HUES6 (cell line): ENCODE data around the gene USP47.

ENCODE experiments used
- H3K27ac ChIP-seq: 2 replicates; pipeline ENCODE4 v1.7.0; 2013; ENCODE audit warnings: low read depth, mild to moderate bottlenecking, low read length, inconsistent platforms
- H3K27me3 ChIP-seq: 2 replicates; pipeline ENCODE4 v1.6.1; 2013; ENCODE audit warnings: low read length; ENCODE audit not compliant: control insufficient read depth, insufficient read depth
- H3K36me3 ChIP-seq: 2 replicates; pipeline ENCODE4 v1.6.1; 2013; ENCODE audit warnings: low read length; ENCODE audit not compliant: control insufficient read depth, insufficient read depth
- H3K4me1 ChIP-seq: 2 replicates; pipeline ENCODE4 v1.6.1; 2013; ENCODE audit warnings: low read length; ENCODE audit not compliant: control insufficient read depth, insufficient read depth
- H3K4me3 ChIP-seq: 2 replicates; pipeline ENCODE4 v1.5.1; 2013; ENCODE audit warnings: low read depth, low read length
- H3K9ac ChIP-seq: one replicate; pipeline ENCODE4 v1.6.1; 2013; ENCODE audit warnings: mild to moderate bottlenecking, low read length
- H3K9me3 ChIP-seq: 2 replicates; pipeline ENCODE4 v1.6.1; 2013; ENCODE audit warnings: low read depth, low read length; ENCODE audit not compliant: control insufficient read depth, insufficient read depth

Gene USP47

GRCh38 chr11:12005061-12005460 is 163.3 kb downstream of the USP47 start:
- Histone ChIP-seq H3K4me3 (no peak overlapping the region), H3K9ac (no peak overlapping the region), H3K9me3 (no peaks in the 10 kb centered on the region), H3K4me1 (peaks cover 13% of the 10 kb centered on the region), H3K27ac (no peak overlapping the region), H3K27me3 (peaks cover 32% of the 10 kb centered on the region), H3K36me3 (peaks cover 7% of the 10 kb centered on the region; the same call in 1 of the 2 replicates)

GRCh38 chr11:12005476-12005875 is 163.7 kb downstream of the USP47 start:
- Histone ChIP-seq H3K4me3 (no peak overlapping the region), H3K9ac (no peak overlapping the region), H3K4me1 (peaks cover 14% of the 10 kb centered on the region), H3K9me3 (no peaks in the 10 kb centered on the region), H3K36me3 (peaks cover 7% of the 10 kb centered on the region; the same call in 1 of the 2 replicates), H3K27ac (no peak overlapping the region), H3K27me3 (peaks cover 36% of the 10 kb centered on the region)

- H3K9me3 ChIP-seq: no peaks in the 10 kb centered on the region
- H3K36me3 ChIP-seq: no peaks in the 10 kb centered on the region
- peaks cover 43% of the 10 kb centered on the region for H3K27me3 ChIP-seq
- H3K4me3 ChIP-seq: no peak overlapping the region
- no peak overlapping the region for H3K27ac ChIP-seq
- H3K4me1 ChIP-seq: peaks cover 14% of the 10 kb centered on the region
- H3K9ac ChIP-seq: no peak overlapping the region
Observed at GRCh38 chr11:12006552-12007229, 164.9 kb downstream of the USP47 start.

- H3K9ac ChIP-seq: no peak overlapping the region
- no peaks in the 10 kb centered on the region for H3K9me3 ChIP-seq
- peaks cover 43% of the 10 kb centered on the region for H3K27me3 ChIP-seq
- peaks cover 14% of the 10 kb centered on the region for H3K4me1 ChIP-seq
- no peak overlapping the region for H3K27ac ChIP-seq
- H3K36me3 ChIP-seq: no peaks in the 10 kb centered on the region
- H3K4me3 ChIP-seq: 0 out of 2 replicates have a peak overlapping the region, but pooled peaks have one; percentile 82
Observed at GRCh38 chr11:12007230-12007593, 165.4 kb downstream of the USP47 start.

- Histone ChIP-seq H3K9ac (peak within 1 kb of the TSS; percentile 70), H3K27ac (no peak within 1 kb of the TSS), H3K36me3 (no peaks in the 10 kb centered on the region), H3K27me3 (peaks cover 43% of the 10 kb centered on the region), H3K4me1 (peaks cover 14% of the 10 kb centered on the region), H3K9me3 (no peaks in the 10 kb centered on the region), H3K4me3 (peak within 1 kb of the TSS; percentile 82)
Observed at GRCh38 chr11:12007769-12008737, 166.3 kb downstream of the USP47 start, which contains the start of gene DKK3. Gene DKK3, minus strand, starts transcription at chr11:12008626. Its CDS starts 44 bp downstream, at chr11:12008582.
